Activated naive CD4-positive, alpha-beta T cell treated with anti-CD3 and anti-CD28 coated beads for 36 hours (primary cell): ENCODE data around the gene MUC3A. TPM values are rescaled to one million over a fixed set of nuclear protein-coding genes. Genes with fewer than 3 reads are reported as not detected.
"Not testable (repeated sequence)": the region's sequence is repeated elsewhere in the genome, so short reads cannot be mapped to it uniquely, and the experiment has no call there.

Experiments
- CTCF ChIA-PET: fragments of 350-600 bp; sonication (Branson Sonifier 250); formaldehyde crosslinking; loops from one replicate; lab custom pipeline; 2021; ENCODE audit warnings: antibody characterized with exemption; lab: Charles Lee
- DNase-seq: peaks from one replicate; pipeline ENCODE4 v3.0.0-alpha.2; 2020
- H3K27ac Mint-ChIP-seq: one replicate; pipeline ENCODE4 v1.8.0; 2021; ENCODE audit warnings: mild to moderate bottlenecking, mixed read lengths
- H3K27me3 Mint-ChIP-seq: one replicate; pipeline ENCODE4 v1.8.0; 2021; ENCODE audit warnings: low read depth, mixed read lengths
- H3K36me3 Mint-ChIP-seq: one replicate; pipeline ENCODE4 v1.8.0; 2021; ENCODE audit warnings: low read depth, mixed read lengths
- H3K4me1 Mint-ChIP-seq: one replicate; pipeline ENCODE4 v1.8.0; 2021; ENCODE audit warnings: low read depth, mixed read lengths
- H3K4me3 Mint-ChIP-seq: one replicate; pipeline ENCODE4 v1.8.0; 2021; ENCODE audit warnings: mild to moderate bottlenecking, moderate library complexity, mixed read lengths
- H3K9me3 Mint-ChIP-seq: one replicate; pipeline ENCODE4 v1.8.0; 2021; ENCODE audit warnings: mixed read lengths
- intact Hi-C: fragments of 100-400 bp; cut with micrococcal nuclease; formaldehyde crosslinking; loops from one replicate; pipeline ENCODE4 v1.15.1; 2023
- total RNA-seq, 2 experiments: library from RNA; stranded (reverse); gene quantifications; one replicate each; pipeline ENCODE4 v1.2.3, GENCODE V29; 2021

Gene MUC3A
- total RNA-seq, 2 experiments from 2014 or later = not detected

GRCh38 chr7:100967292-100967863 is 18.0 kb downstream of the MUC3A start:
- peaks cover 49% of the 10 kb centered on the region for H3K27me3 Mint-ChIP-seq
- H3K4me1 Mint-ChIP-seq = peaks cover 18% of the 10 kb centered on the region
- DNase-seq = no peak
- intact Hi-C loops = loop anchor here (5.0 kb wide), 2 partner anchors 50 to 165 kb away; no protein-coding TSS in a partner anchor
- no peaks in the 10 kb centered on the region for H3K9me3 Mint-ChIP-seq
- H3K36me3 Mint-ChIP-seq = no peaks in the 10 kb centered on the region
- no peak overlapping the region for H3K4me3 Mint-ChIP-seq
- no peak overlapping the region for H3K27ac Mint-ChIP-seq
- CTCF ChIA-PET = interaction anchor here (1.1 kb wide), 1 partner anchor 91 kb away, joined by 4 read pairs; no protein-coding TSS in a partner anchor

- H3K27me3 Mint-ChIP-seq = peaks cover 46% of the 10 kb centered on the region
- H3K27ac Mint-ChIP-seq = no peak overlapping the region
- CTCF ChIA-PET = interaction anchor here (1.1 kb wide), 1 partner anchor 90 kb away, joined by 4 read pairs; no protein-coding TSS in a partner anchor
- intact Hi-C loops = loop anchor here (5.0 kb wide), 2 partner anchors 49 to 166 kb away; no protein-coding TSS in a partner anchor
- no peaks in the 10 kb centered on the region for H3K9me3 Mint-ChIP-seq
- H3K4me1 Mint-ChIP-seq = peaks cover 18% of the 10 kb centered on the region
- no peak overlapping the region for H3K4me3 Mint-ChIP-seq
- H3K36me3 Mint-ChIP-seq = no peaks in the 10 kb centered on the region
- no peak for DNase-seq
Observed at GRCh38 chr7:100968031-100968430, 18.7 kb downstream of the MUC3A start.

GRCh38 chr7:100968650-100969049 is 19.3 kb downstream of the MUC3A start:
- no peak for DNase-seq
- Mint-ChIP-seq H3K27me3 (peaks cover 43% of the 10 kb centered on the region), H3K4me1 (peaks cover 18% of the 10 kb centered on the region), H3K36me3 (no peaks in the 10 kb centered on the region), H3K27ac (no peak overlapping the region), H3K9me3 (no peaks in the 10 kb centered on the region), H3K4me3 (no peak overlapping the region)
- CTCF ChIA-PET = no interaction called here
- intact Hi-C loops = loop anchor here (5.0 kb wide), 2 partner anchors 49 to 166 kb away; no protein-coding TSS in a partner anchor

- peaks cover 2% of the 10 kb centered on the region for H3K9me3 Mint-ChIP-seq
- H3K27me3 Mint-ChIP-seq = peaks cover 40% of the 10 kb centered on the region
- H3K4me1 Mint-ChIP-seq = peaks cover 18% of the 10 kb centered on the region
- intact Hi-C loops = loop anchor here (5.0 kb wide), 2 partner anchors 48 to 167 kb away; no protein-coding TSS in a partner anchor
- CTCF ChIA-PET = no interaction called here
- no peak within 1 kb of the TSS for H3K27ac Mint-ChIP-seq
- no peaks in the 10 kb centered on the region for H3K36me3 Mint-ChIP-seq
- DNase-seq = no peak
- H3K4me3 Mint-ChIP-seq = no peak within 1 kb of the TSS
Observed at GRCh38 chr7:100969066-100969615, 19.8 kb downstream of the MUC3A start, which contains the start of gene MUC12. Gene MUC12 (plus strand): TSS chr7:100969565. CDS start chr7:100969623, 58 bp downstream.

DNA sequence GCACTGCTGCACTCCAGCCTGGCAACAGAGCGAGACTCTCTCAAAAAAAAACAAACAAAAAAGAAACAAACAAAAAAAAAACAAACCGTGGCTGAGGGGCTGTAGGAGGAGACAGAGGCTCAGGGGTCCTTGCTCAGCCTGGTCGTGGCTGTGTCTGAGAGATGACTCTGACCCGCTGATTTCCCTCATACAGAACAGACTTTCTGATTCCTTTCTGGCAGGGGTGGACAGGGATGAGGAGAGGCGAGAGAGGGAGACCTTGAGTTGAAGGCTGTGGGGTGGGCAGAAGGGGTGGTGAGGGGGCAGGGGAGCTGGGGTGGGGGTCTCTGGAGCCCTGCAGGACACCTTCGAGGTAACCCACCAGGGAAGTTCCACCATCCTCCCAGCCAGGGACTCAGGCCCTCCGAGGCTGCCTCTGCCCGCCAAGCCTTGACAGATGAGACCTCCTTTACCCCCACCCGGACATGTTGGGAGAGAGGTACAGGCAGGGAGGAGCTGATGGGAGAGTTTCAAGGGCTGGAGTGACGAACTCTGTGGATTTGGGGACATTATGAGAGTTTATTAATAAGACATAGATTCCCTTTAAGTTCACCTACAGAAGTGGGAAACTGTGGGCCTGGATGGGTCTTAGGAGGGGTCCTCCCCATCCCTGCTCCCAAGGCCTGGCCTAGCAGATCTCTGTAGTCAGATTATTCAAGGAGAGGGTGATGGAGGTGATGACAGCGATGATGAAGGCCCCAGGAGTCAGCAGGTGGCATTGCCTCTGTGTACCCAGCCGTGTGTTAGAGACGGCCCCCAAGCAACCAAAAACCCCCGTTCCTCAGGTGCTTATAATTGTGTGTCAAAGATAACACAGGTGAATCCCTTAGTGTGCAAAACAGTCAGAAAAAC is 22.0 kb downstream of the MUC3A start:
- peaks cover 9% of the 10 kb centered on the region for H3K4me1 Mint-ChIP-seq
- H3K27ac Mint-ChIP-seq = no peak overlapping the region
- H3K9me3 Mint-ChIP-seq = peaks cover 6% of the 10 kb centered on the region
- no peak for DNase-seq
- peaks cover 28% of the 10 kb centered on the region for H3K27me3 Mint-ChIP-seq
- no peak overlapping the region for H3K4me3 Mint-ChIP-seq
- CTCF ChIA-PET = interaction anchor here (1.3 kb wide), 1 partner anchor 22 kb away, joined by 3 read pairs; the partner anchor contains the start of gene MUC3A
- intact Hi-C loops = no loop called here
- no peaks in the 10 kb centered on the region for H3K36me3 Mint-ChIP-seq

DNA sequence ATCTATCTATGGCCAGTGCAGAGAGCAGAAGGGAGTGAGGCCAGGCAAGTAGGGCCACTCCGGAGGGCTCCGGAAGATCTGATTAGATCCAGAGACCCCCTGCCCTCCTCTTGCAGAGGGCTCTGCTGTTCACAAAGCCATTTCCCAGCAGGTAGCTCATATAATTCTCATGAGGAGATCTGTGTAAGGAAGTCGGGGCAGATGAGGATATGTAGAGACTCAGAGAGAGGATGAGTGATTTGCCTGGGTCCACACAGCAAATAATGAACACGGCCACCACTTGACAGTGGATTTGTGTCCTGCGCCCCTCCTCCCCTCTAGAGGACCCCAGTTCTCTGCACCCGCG is 22.6 kb downstream of the MUC3A start:
- H3K27me3 Mint-ChIP-seq = peaks cover 23% of the 10 kb centered on the region
- no peak for DNase-seq
- H3K4me3 Mint-ChIP-seq = no peak overlapping the region
- peaks cover 5% of the 10 kb centered on the region for H3K4me1 Mint-ChIP-seq
- H3K9me3 Mint-ChIP-seq = peaks cover 6% of the 10 kb centered on the region
- H3K27ac Mint-ChIP-seq = no peak overlapping the region
- H3K36me3 Mint-ChIP-seq = no peaks in the 10 kb centered on the region
- CTCF ChIA-PET = interaction anchor here (1.3 kb wide), 1 partner anchor 22 kb away, joined by 3 read pairs; the partner anchor contains the start of gene MUC3A
- intact Hi-C loops = no loop called here

DNA sequence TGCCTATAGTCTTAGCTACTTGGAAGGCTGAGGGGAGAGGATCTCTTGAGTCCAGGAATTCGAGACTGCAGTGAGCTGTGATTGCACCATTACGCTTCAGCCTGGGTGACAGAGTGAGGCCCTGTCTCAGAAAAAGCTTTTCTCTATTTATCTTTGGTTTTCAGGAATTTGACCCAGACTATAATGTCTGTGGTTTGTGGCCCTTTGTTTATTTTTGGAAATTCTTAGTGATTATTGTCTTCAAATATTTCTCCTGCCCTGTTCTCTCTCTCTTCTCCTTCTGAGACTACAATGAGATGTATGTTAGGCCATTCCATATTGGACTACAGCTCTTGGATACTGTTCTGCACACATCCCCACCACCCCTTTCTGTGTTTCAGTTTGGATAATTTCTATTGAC is 24.7 kb downstream of the MUC3A start:
- CTCF ChIA-PET = interaction anchor here (0.6 to 0.7 kb wide), 4 partner anchors 45 to 494 kb away, joined by 3 to 4 read pairs (median 4); no protein-coding TSS in a partner anchor
- DNase-seq = no peak
- Mint-ChIP-seq H3K36me3 (no peaks in the 10 kb centered on the region), H3K4me1 (no peaks in the 10 kb centered on the region), H3K27ac (no peak overlapping the region), H3K9me3 (peaks cover 6% of the 10 kb centered on the region), H3K4me3 (no peak overlapping the region), H3K27me3 (peaks cover 6% of the 10 kb centered on the region)
- intact Hi-C loops = no loop called here

GRCh38 chr7:100975371-100975821 is 26.1 kb downstream of the MUC3A start:
- Mint-ChIP-seq H3K27me3 (peaks cover 2% of the 10 kb centered on the region), H3K36me3 (no peaks in the 10 kb centered on the region), H3K9me3 (peaks cover 6% of the 10 kb centered on the region), H3K4me1 (no peaks in the 10 kb centered on the region), H3K27ac (no peak overlapping the region), H3K4me3 (no peak overlapping the region)
- CTCF ChIA-PET = interaction anchor here (0.6 to 0.7 kb wide), 2 partner anchors 18 to 342 kb away, joined by 3 read pairs; no protein-coding TSS in a partner anchor
- DNase-seq = no peak
- intact Hi-C loops = no loop called here

DNA sequence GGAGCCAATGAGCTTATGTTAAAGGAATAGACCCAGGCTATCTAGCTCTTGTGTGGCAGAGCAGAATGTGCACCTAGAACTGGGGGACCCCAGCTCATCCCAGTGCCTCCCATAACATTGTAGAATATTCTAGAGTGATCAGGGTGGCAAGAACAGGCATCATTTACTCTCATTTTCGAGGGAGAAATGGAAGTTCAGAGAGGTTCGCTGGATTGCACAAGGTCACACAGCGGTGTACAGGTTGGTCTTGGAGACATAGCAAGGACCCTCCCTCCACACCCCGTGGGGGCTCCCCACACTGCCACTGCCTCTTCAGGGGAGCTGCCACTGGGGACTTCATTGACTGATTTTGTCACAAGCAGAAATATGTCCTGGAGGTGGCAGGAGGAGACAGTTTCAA is 29.0 kb downstream of the MUC3A start:
- Mint-ChIP-seq H3K27me3 (peaks cover 4% of the 10 kb centered on the region), H3K27ac (no peak overlapping the region), H3K9me3 (peaks cover 6% of the 10 kb centered on the region), H3K4me3 (no peak overlapping the region), H3K4me1 (no peaks in the 10 kb centered on the region), H3K36me3 (no peaks in the 10 kb centered on the region)
- CTCF ChIA-PET = no interaction called here
- intact Hi-C loops = no loop called here
- DNase-seq = no peak

- intact Hi-C loops = no loop called here
- Mint-ChIP-seq H3K4me1 (no peaks in the 10 kb centered on the region), H3K36me3 (no peaks in the 10 kb centered on the region), H3K27ac (no peak overlapping the region), H3K9me3 (no peaks in the 10 kb centered on the region), H3K4me3 (no peak overlapping the region), H3K27me3 (peaks cover 2% of the 10 kb centered on the region)
- CTCF ChIA-PET = no interaction called here
- DNase-seq = no peak
Observed at GRCh38 chr7:100983451-100984187, 34.3 kb downstream of the MUC3A start.

DNA sequence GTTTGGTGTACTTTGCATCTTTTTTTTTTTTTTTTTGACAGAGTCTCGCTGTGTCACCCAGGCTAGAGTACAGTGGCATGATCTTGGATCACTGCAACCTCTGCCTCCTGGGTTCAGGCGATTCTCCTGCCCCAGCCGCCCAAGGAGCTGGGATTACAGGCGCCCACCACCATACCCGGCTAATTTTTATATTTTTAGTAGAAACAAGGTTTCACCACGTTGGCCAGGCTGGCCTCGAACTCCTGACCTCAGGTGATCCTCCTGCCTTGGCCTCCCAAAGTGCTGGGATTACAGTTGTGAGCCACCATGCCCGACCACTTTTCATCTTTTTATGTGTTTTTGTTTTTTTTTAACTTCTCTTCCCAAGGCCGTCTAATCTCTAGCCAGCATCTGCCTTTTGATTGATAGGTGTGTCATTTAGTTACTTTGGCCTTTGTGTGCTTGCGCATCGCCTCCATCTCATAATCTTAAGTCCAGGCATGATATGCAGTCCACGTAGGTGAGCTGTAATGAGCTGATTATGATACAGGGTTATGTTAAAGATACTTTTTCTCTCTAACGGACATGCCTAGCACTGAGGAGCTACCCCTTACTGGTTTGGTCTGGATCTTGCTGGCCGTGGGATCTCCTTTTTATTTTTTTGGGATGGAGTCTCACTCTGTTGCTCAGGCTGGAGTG is 35.0 kb downstream of the MUC3A start:
- CTCF ChIA-PET, H3K27ac Mint-ChIP-seq, H3K27me3 Mint-ChIP-seq: not testable (repeated sequence)

More for the DNA sequence above, 35.0 kb downstream of the MUC3A start:
- H3K4me3 Mint-ChIP-seq, H3K36me3 Mint-ChIP-seq, H3K4me1 Mint-ChIP-seq, DNase-seq, H3K9me3 Mint-ChIP-seq, intact Hi-C loops: not testable (repeated sequence)
